Bronchus fibroblast of lung (primary cell): ENCODE data around the gene PIK3R1. TPM values are rescaled to one million over a fixed set of nuclear protein-coding genes. Genes with fewer than 3 reads are reported as not detected.

ENCODE experiments used
- total RNA-seq: library from RNA; depleted of rRNA; stranded (reverse); fragments of >200 nt; gene quantifications from 2 replicates; pipeline ENCODE4 v1.2.3, GENCODE V29; 2015

Gene PIK3R1
- total RNA-seq = 10.4 and 16.5 TPM in 2 replicates

GRCh38 chr5:68215208-68215897, at the start of gene PIK3R1:
Gene PIK3R1 (plus strand): TSS chr5:68215756. CDS start chr5:68226676, 10,920 bp downstream.

